Sigmoid colon (tissue), 7 donors: ENCODE measurements around the gene LARP4B. TPM values are rescaled to one million over a fixed set of nuclear protein-coding genes. Genes with fewer than 3 reads are reported as not detected.

Experiments
- DNase-seq: peaks from one replicate; pipeline ENCODE4 v3.0.0-alpha.2; 2019
- H3K27ac ChIP-seq, 4 donors: fragments of 200-600 bp; sonication (generic); one replicate each; pipeline ENCODE4 v1.5.1; 2016 to 2019; ENCODE audit warnings: mild to moderate bottlenecking in 1 of 4
- H3K27me3 ChIP-seq, 3 donors: fragments of 200-600 bp; sonication (generic); one replicate each; pipeline ENCODE4 v1.5.1; 2019; ENCODE audit warnings: mild to moderate bottlenecking in 1 of 3
- H3K36me3 ChIP-seq, 4 donors: fragments of 200-600 bp; sonication (generic); one replicate each; pipeline ENCODE4 v1.5.1; 2016 to 2019
- H3K4me1 ChIP-seq, 4 donors: fragments of 200-600 bp; sonication (generic); one replicate each; pipeline ENCODE4 v1.5.1; 2017 to 2019
- H3K4me3 ChIP-seq, 4 donors: fragments of 200-600 bp; sonication (generic); one replicate each; pipeline ENCODE4 v1.5.1; 2017 to 2019; ENCODE audit warnings: mild to moderate bottlenecking in 2 of 4, moderate library complexity in 1 of 4
- H3K9me3 ChIP-seq, 4 donors: fragments of 200-600 bp in 3 of 4; sonication (generic) in 3 of 4; one replicate each; pipeline versions ENCODE4 v1.5.1 to v1.6.1; 2013 to 2019
- CTCF ChIP-seq, 4 experiments: fragments of 450-650 bp in 3 of 4; fragments of 200-600 bp in 1 of 4; IDR thresholded peaks; one replicate each; pipeline ENCODE4 v1.5.1; 2016 to 2019; ENCODE audit warnings: antibody characterized with exemption in 4 of 4, mild to moderate bottlenecking in 3 of 4, moderate library complexity in 2 of 4
- EP300 ChIP-seq, 4 donors: sonication (generic); formaldehyde crosslinking; IDR thresholded peaks; one replicate each; pipeline ENCODE4 v1.6.1; 2017; ENCODE audit warnings: antibody characterized with exemption in 4 of 4
- POLR2A ChIP-seq, 2 donors: fragments of 450-650 bp; IDR thresholded peaks; one replicate each; pipeline ENCODE4 v1.6.1; 2016; ENCODE audit warnings: antibody characterized with exemption in 2 of 2, mild to moderate bottlenecking in 2 of 2, moderate library complexity in 2 of 2
- POLR2AphosphoS5 ChIP-seq, 4 donors: sonication (generic); formaldehyde crosslinking; IDR thresholded peaks; one replicate each; pipeline ENCODE4 v1.6.1; 2017; ENCODE audit warnings: antibody characterized with exemption in 4 of 4
- WGBS, 2 donors: extraction: QIAGEN DNeasy Blood & Tissue Kit; methylation state at CpG; one replicate each; pipeline ENCODE4 v1.1.7; 2013; 5-methylcytosine and 5-hydroxymethylcytosine counted together
- intact Hi-C: fragments of 100-400 bp; cut with DNase I; formaldehyde crosslinking; loops from one replicate; pipeline ENCODE4 v1.15.1; 2023
- polyA plus RNA-seq, 3 donors: library from polyadenylated mRNA; stranded (reverse); fragments of 200-250 nt; gene quantifications; one replicate each; pipeline ENCODE4 v1.2.3, GENCODE V29; 2013
- total RNA-seq, 4 donors: library from RNA; depleted of rRNA; stranded (reverse); fragments of >200 nt; gene quantifications; one replicate each; pipeline ENCODE4 v1.1.0, GENCODE V29; 2016
- donor health status: healthy with polysubstance abuse.
- donor health status: Bipolar disorder and iron deficiency.
- donor health status: healthy.

The LARP4B gene
- total and polyA plus RNA-seq, 7 donors = 11.4 to 57.6 (median 31.9) TPM

- Histone ChIP-seq H3K4me1 (peaks cover 0 to 14% (median 0%) of the 10 kb centered on the region in 4 donors), H3K9me3 (no peaks in the 10 kb centered on the region), H3K27me3 (no peaks in the 10 kb centered on the region), H3K36me3 (peaks cover 0 to 4% (median 0%) of the 10 kb centered on the region in 4 donors), H3K4me3 (no peak overlapping the region), H3K27ac (no peak overlapping the region)
- no peak for DNase-seq
- WGBS, 2 donors = 95 to 97% methylated on average over 2 of the region's 2 CpGs
- TF ChIP-seq CTCF (IDR thresholded peaks at IDR 0.05) (no peak), EP300 (IDR thresholded peaks at IDR 0.05) (no peak), POLR2A (IDR thresholded peaks at IDR 0.05) (no peak), POLR2AphosphoS5 (IDR thresholded peaks at IDR 0.05) (no peak)
- intact Hi-C loops = no loop called here
These were observed 81.4 kb downstream of the LARP4B start for GRCh38 chr10:850093-850492.

DNA sequence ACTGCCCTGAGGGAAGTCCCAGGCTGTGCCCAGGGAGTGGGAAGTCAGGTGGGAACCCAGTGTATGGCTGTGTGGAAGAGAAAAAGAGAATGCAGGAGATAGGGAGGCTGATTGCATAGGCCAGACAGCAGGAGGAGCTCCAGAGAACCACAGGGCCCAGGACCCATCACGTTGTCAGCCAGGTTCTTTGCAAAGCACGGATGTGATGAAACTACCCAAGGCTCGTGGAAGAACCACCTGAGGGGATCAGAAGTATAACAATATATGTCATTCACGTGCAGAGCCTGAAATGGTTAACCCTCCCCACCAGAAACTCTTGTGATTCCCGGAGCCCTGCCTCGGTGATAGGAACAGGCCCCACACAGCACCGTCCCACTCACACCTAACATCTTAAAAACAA lies 83.6 kb downstream of the LARP4B start:
- 91 to 93% methylated on average over 7 of the region's 7 CpGs for WGBS, 2 donors
- intact Hi-C loops = no loop called here

GRCh38 chr10:846126-846685 lies 85.3 kb downstream of the LARP4B start:
- intact Hi-C loops = no loop called here
- no peak overlapping the region for H3K27ac ChIP-seq

More for the DNA sequence above, 83.6 kb downstream of the LARP4B start:
- Histone ChIP-seq H3K27ac (no peak overlapping the region), H3K9me3 (no peaks in the 10 kb centered on the region), H3K4me1 (peaks cover 0 to 17% (median 0%) of the 10 kb centered on the region in 4 donors), H3K4me3 (no peak overlapping the region), H3K36me3 (peaks cover 0 to 19% (median 4%) of the 10 kb centered on the region in 4 donors), H3K27me3 (no peaks in the 10 kb centered on the region)
- TF ChIP-seq POLR2AphosphoS5 (IDR thresholded peaks at IDR 0.05) = no peak
- no peak for TF ChIP-seq EP300 (IDR thresholded peaks at IDR 0.05)
- TF ChIP-seq CTCF (IDR thresholded peaks at IDR 0.05) = no peak
- TF ChIP-seq POLR2A (IDR thresholded peaks at IDR 0.05) = no peak
- no peak for DNase-seq

GRCh38 chr10:845526-845925 lies 86.0 kb downstream of the LARP4B start:
- Histone ChIP-seq H3K4me3 (no peak overlapping the region), H3K27ac (no peak overlapping the region), H3K4me1 (peaks cover 0 to 17% (median 0%) of the 10 kb centered on the region in 4 donors), H3K27me3 (no peaks in the 10 kb centered on the region), H3K9me3 (no peaks in the 10 kb centered on the region), H3K36me3 (peaks cover 0 to 42% (median 11%) of the 10 kb centered on the region in 4 donors)
- DNase-seq = no peak
- 90 to 93% methylated on average over 3 of the region's 3 CpGs for WGBS, 2 donors
- intact Hi-C loops = no loop called here
- no peak for TF ChIP-seq EP300 (IDR thresholded peaks at IDR 0.05)
- no peak for TF ChIP-seq CTCF (IDR thresholded peaks at IDR 0.05)
- no peak for TF ChIP-seq POLR2AphosphoS5 (IDR thresholded peaks at IDR 0.05)

More at GRCh38 chr10:846126-846685, 85.3 kb downstream of the LARP4B start:
- DNase-seq = no peak
- no peaks in the 10 kb centered on the region for H3K27me3 ChIP-seq
- no peak overlapping the region for H3K4me3 ChIP-seq
- peaks cover 0 to 17% (median 0%) of the 10 kb centered on the region in 4 donors for H3K4me1 ChIP-seq
- WGBS, 2 donors = 83 to 85% methylated on average over 7 of the region's 7 CpGs
- TF ChIP-seq EP300 (IDR thresholded peaks at IDR 0.05) (no peak), POLR2AphosphoS5 (IDR thresholded peaks at IDR 0.05) (no peak), CTCF (IDR thresholded peaks at IDR 0.05) (no peak), POLR2A (IDR thresholded peaks at IDR 0.05) (no peak)
- peaks cover 0 to 35% (median 7%) of the 10 kb centered on the region in 4 donors for H3K36me3 ChIP-seq
- H3K9me3 ChIP-seq = no peaks in the 10 kb centered on the region

- Histone ChIP-seq H3K4me1 (peaks cover 0 to 17% (median 0%) of the 10 kb centered on the region in 4 donors), H3K36me3 (peaks cover 0 to 52% (median 12%) of the 10 kb centered on the region in 4 donors), H3K4me3 (no peak overlapping the region), H3K27ac (no peak overlapping the region), H3K27me3 (no peaks in the 10 kb centered on the region), H3K9me3 (no peaks in the 10 kb centered on the region)
- TF ChIP-seq EP300 (IDR thresholded peaks at IDR 0.05) (no peak), CTCF (IDR thresholded peaks at IDR 0.05) (no peak), POLR2AphosphoS5 (IDR thresholded peaks at IDR 0.05) (no peak), POLR2A (IDR thresholded peaks at IDR 0.05) (no peak)
- 85 to 86% methylated on average over 8 of the region's 8 CpGs for WGBS, 2 donors
- intact Hi-C loops = no loop called here
- DNase-seq = no peak
These were observed 87.0 kb downstream of the LARP4B start for GRCh38 chr10:844552-844951.
